GM21737 (cell line): ENCODE measurements around the gene CPTP.
"Not testable (repeated sequence)": the region's sequence is repeated elsewhere in the genome, so short reads cannot be mapped to it uniquely, and the experiment has no call there.

Experiments
- ATAC-seq: cut with Tn5 transposase; IDR thresholded peaks from one replicate; pipeline ENCODE4 v1.9.1; 2021; ENCODE audit warnings: mild to moderate bottlenecking, moderate library complexity; ENCODE audit not compliant: unreplicated experiment

The CPTP gene

GRCh38 chr1:1360506-1361169, 36.0 kb downstream of the CPTP start:
- no peak for ATAC-seq

GRCh38 chr1:1361233-1361981, 36.8 kb downstream of the CPTP start:
- no peak for ATAC-seq

GRCh38 chr1:1361982-1362423, 37.4 kb downstream of the CPTP start:
- no peak for ATAC-seq

- no peak for ATAC-seq
Measured at GRCh38 chr1:1364266-1364665, 39.7 kb downstream of the CPTP start.

GRCh38 chr1:1365875-1366698, 41.5 kb downstream of the CPTP start:
- ATAC-seq, result no peak

GRCh38 chr1:1366699-1367066, 42.1 kb downstream of the CPTP start:
- ATAC-seq, result no peak

- ATAC-seq, result no peak
Measured at GRCh38 chr1:1367315-1367714, 42.7 kb downstream of the CPTP start.

GRCh38 chr1:1370094-1370493, 45.5 kb downstream of the CPTP start:
- ATAC-seq, result not testable (repeated sequence)

- ATAC-seq, result no peak
Measured at GRCh38 chr1:1370771-1371300, 46.2 kb downstream of the CPTP start.

GRCh38 chr1:1371364-1371745, 46.8 kb downstream of the CPTP start:
- no peak for ATAC-seq

- ATAC-seq, result peak; percentile 31
Measured at GRCh38 chr1:1371746-1372711, 47.4 kb downstream of the CPTP start.

GRCh38 chr1:1373051-1373814, 48.6 kb downstream of the CPTP start:
- no peak for ATAC-seq

GRCh38 chr1:1373815-1374588, 49.4 kb downstream of the CPTP start:
- no peak for ATAC-seq

GRCh38 chr1:1374589-1374928, 50.0 kb downstream of the CPTP start:
- ATAC-seq, result peak; percentile 11

- ATAC-seq, result peak; percentile 77
Measured at GRCh38 chr1:1374929-1375662, 50.5 kb downstream of the CPTP start, which contains the start of gene AURKAIP1. TSS of gene AURKAIP1 (minus strand) at chr1:1375207. CDS start at chr1:1374756, 451 bp downstream.

- no peak for ATAC-seq
Measured at GRCh38 chr1:1376551-1377226, 52.1 kb downstream of the CPTP start.

- no peak for ATAC-seq
Measured at GRCh38 chr1:1377540-1378205, 53.1 kb downstream of the CPTP start.
